H1 (cell line): ENCODE data around the gene NBAS. TPM values are rescaled to one million over a fixed set of nuclear protein-coding genes. Genes with fewer than 3 reads are reported as not detected.

Experiments used
- CTCF ChIA-PET: fragments of 300-600 bp; sonication (Branson Sonifier 250); formaldehyde crosslinking; loops from one replicate; lab custom pipeline; 2021; ENCODE audit not compliant: partially characterized antibody; lab: Charles Lee
- POLR2A ChIA-PET: fragments of 300-600 bp; sonication (Branson Sonifier 250); formaldehyde crosslinking; loops from one replicate; lab custom pipeline; 2021; ENCODE audit warnings: inconsistent platforms; ENCODE audit not compliant: partially characterized antibody; lab: Charles Lee
- DNase-seq, 2 experiments: peaks; one replicate each; pipeline versions ENCODE4 v3.0.0 to v3.0.0-alpha.2; 2010 to 2022; ENCODE audit warnings: low spot score in 2 of 2, low read depth in 1 of 2, mixed read lengths in 1 of 2
- FAIRE-seq: peaks from 2 replicates; lab custom pipeline; 2011; peaks lifted over from hg19 to GRCh38; lab: Jason Lieb, UNC
- H2AFZ ChIP-seq: 2 replicates; pipeline ENCODE4 v1.8.1; 2012; ENCODE audit warnings: low read length, inconsistent platforms
- H2AK5ac ChIP-seq: 2 replicates; pipeline ENCODE4 v1.6.1; 2013; ENCODE audit warnings: low read depth, low read length
- H2BK120ac ChIP-seq: replicated peaks from 2 replicates; pipeline ENCODE3; 2013; ENCODE audit warnings: low read depth, low read length, inconsistent platforms
- H2BK12ac ChIP-seq: 2 replicates; pipeline ENCODE4 v1.6.1; 2013; ENCODE audit warnings: low read depth, low read length
- H2BK15ac ChIP-seq: 2 replicates; pipeline ENCODE4 v1.6.1; 2013; ENCODE audit warnings: low read length
- H2BK20ac ChIP-seq: 2 replicates; pipeline ENCODE4 v1.6.1; 2013; ENCODE audit warnings: low read length
- H2BK5ac ChIP-seq: 2 replicates; pipeline ENCODE4 v1.6.1; 2013; ENCODE audit warnings: low read depth, low read length
- H3K14ac ChIP-seq: 2 replicates; pipeline ENCODE4 v1.6.1; 2013; ENCODE audit warnings: inconsistent platforms; ENCODE audit not compliant: insufficient read length
- H3K18ac ChIP-seq: 2 replicates; pipeline ENCODE4 v1.6.1; 2013; ENCODE audit warnings: low read length; ENCODE audit errors: extremely low read depth
- H3K23ac ChIP-seq: 2 replicates; pipeline ENCODE4 v1.6.1; 2013; ENCODE audit warnings: inconsistent platforms; ENCODE audit not compliant: insufficient read length
- H3K23me2 ChIP-seq: 2 replicates; pipeline ENCODE4 v1.6.1; 2013; ENCODE audit warnings: low read depth, low read length
- H3K27ac ChIP-seq: 2 replicates; pipeline ENCODE4 v1.6.1; 2011; ENCODE audit warnings: low read depth, low read length, inconsistent platforms
- H3K27me3 ChIP-seq, 4 experiments: replicated peaks in 1 of 4; 1 replicate in 1 of 4; 2 replicates in 3 of 4; pipeline versions ENCODE4 v1.6.1 to v1.8.1; 2011 to 2013; ENCODE audit warnings: low read length in 3 of 4, mild to moderate bottlenecking in 3 of 4, inconsistent platforms in 2 of 4, mixed read lengths in 2 of 4, moderate library complexity in 1 of 4; ENCODE audit not compliant: control insufficient read depth in 3 of 4, insufficient read depth in 3 of 4; ENCODE audit errors: extremely low read depth in 1 of 4
- H3K36me3 ChIP-seq, 4 experiments: 2 replicates each; pipeline versions ENCODE4 v1.6.1 to v1.8.1; 2011 to 2013; ENCODE audit warnings: mild to moderate bottlenecking in 4 of 4, low read length in 3 of 4, moderate library complexity in 2 of 4, control low read depth in 1 of 4, inconsistent platforms in 1 of 4; ENCODE audit not compliant: insufficient read depth in 4 of 4, control insufficient read depth in 2 of 4
- H3K4ac ChIP-seq: replicated peaks from 2 replicates; pipeline ENCODE3; 2013; ENCODE audit warnings: low read length, low read depth, mixed read lengths, inconsistent platforms; ENCODE audit not compliant: insufficient read length
- H3K4me1 ChIP-seq, 4 experiments: replicated peaks in 1 of 4; 1 replicate in 1 of 4; 2 replicates in 3 of 4; pipeline versions ENCODE4 v1.6.1 to v1.8.1; 2011 to 2013; ENCODE audit warnings: low read length in 3 of 4, inconsistent platforms in 2 of 4, mixed read lengths in 1 of 4; ENCODE audit not compliant: insufficient read depth in 4 of 4, control insufficient read depth in 3 of 4
- H3K4me2 ChIP-seq, 2 experiments: 2 replicates each; pipeline versions ENCODE4 v1.6.1 to v1.8.1; 2011 to 2013; ENCODE audit warnings: low read depth in 2 of 2, low read length in 2 of 2, control low read depth in 1 of 2, inconsistent platforms in 1 of 2, mild to moderate bottlenecking in 1 of 2; ENCODE audit not compliant: insufficient read depth in 1 of 2
- H3K4me3 ChIP-seq, 4 experiments: fragments of 200-600, 300-600 bp in 1 of 4; sonication (generic), shearing (Covaris generic), sonication (Bioruptor Twin) in 1 of 4; 2 replicates each; pipeline versions ENCODE4 v1.5.1 to v1.8.1; 2011 to 2016; ENCODE audit warnings: low read length in 4 of 4, low read depth in 3 of 4, control low read depth in 2 of 4, inconsistent platforms in 2 of 4, mild to moderate bottlenecking in 2 of 4, mixed read lengths in 1 of 4, moderate library complexity in 1 of 4; ENCODE audit not compliant: insufficient read depth in 2 of 4; ENCODE audit errors: extremely low read depth in 1 of 4
- H3K56ac ChIP-seq: replicated peaks from 2 replicates; pipeline ENCODE3; 2013; ENCODE audit warnings: low read depth, mild to moderate bottlenecking, mixed read lengths, low read length, inconsistent platforms; ENCODE audit not compliant: insufficient read length
- H3K79me1 ChIP-seq: 2 replicates; pipeline ENCODE4 v1.6.1; 2013; ENCODE audit warnings: low read depth, low read length, control low read depth
- H3K79me2 ChIP-seq, 2 experiments: 2 replicates each; pipeline versions ENCODE4 v1.6.1 to v1.8.1; 2012 to 2013; ENCODE audit warnings: low read length in 2 of 2, mild to moderate bottlenecking in 2 of 2, inconsistent platforms in 1 of 2; ENCODE audit not compliant: insufficient read depth in 2 of 2, control insufficient read depth in 1 of 2
- H3K9ac ChIP-seq, 4 experiments: replicated peaks in 1 of 4; 1 replicate in 1 of 4; 2 replicates in 3 of 4; pipeline versions ENCODE4 v1.6.1 to v1.8.1; 2011 to 2013; ENCODE audit warnings: low read depth in 3 of 4, low read length in 3 of 4, control low read depth in 2 of 4, mild to moderate bottlenecking in 2 of 4, moderate library complexity in 2 of 4, inconsistent platforms in 1 of 4; ENCODE audit errors: extremely low read depth in 1 of 4
- H3K9me3 ChIP-seq, 2 experiments: 2 replicates each; pipeline versions ENCODE4 v1.6.1 to v1.8.1; 2012 to 2013; ENCODE audit warnings: mild to moderate bottlenecking in 2 of 2, moderate library complexity in 2 of 2, control low read depth in 1 of 2, inconsistent platforms in 1 of 2, low read depth in 1 of 2, low read length in 1 of 2, mixed read lengths in 1 of 2; ENCODE audit not compliant: insufficient read depth in 2 of 2
- H4K20me1 ChIP-seq, 2 experiments: replicated peaks in 1 of 2; 2 replicates each; pipeline versions ENCODE3 to v1.8.1; 2011 to 2013; ENCODE audit warnings: inconsistent platforms in 2 of 2, low read length in 2 of 2, mild to moderate bottlenecking in 1 of 2; ENCODE audit not compliant: insufficient read depth in 2 of 2, control insufficient read depth in 1 of 2
- H4K5ac ChIP-seq: 2 replicates; pipeline ENCODE4 v1.6.1; 2013; ENCODE audit warnings: low read length, low read depth, mixed read lengths, inconsistent platforms; ENCODE audit not compliant: insufficient read length
- H4K8ac ChIP-seq: 2 replicates; pipeline ENCODE4 v1.8.0; 2013; ENCODE audit warnings: mild to moderate bottlenecking, moderate library complexity, low read length, inconsistent platforms; ENCODE audit not compliant: insufficient read depth; ENCODE audit errors: extremely low read depth
- H4K91ac ChIP-seq: replicated peaks from 2 replicates; pipeline ENCODE3; 2013; ENCODE audit warnings: low read length, mixed read lengths, inconsistent platforms; ENCODE audit not compliant: insufficient read length
- E2F6 ChIP-seq: IDR thresholded peaks from 2 replicates; pipeline ENCODE4 v1.6.1; 2012; ENCODE audit warnings: inconsistent platforms
- FOSL1 ChIP-seq: IDR thresholded peaks from 2 replicates; pipeline ENCODE4 v1.6.1; 2011; ENCODE audit warnings: mild to moderate bottlenecking, low read depth, low read length, moderate library complexity; ENCODE audit not compliant: insufficient read depth
- HDAC6 ChIP-seq: IDR thresholded peaks from one replicate; pipeline ENCODE4 v1.7.1; 2012; ENCODE audit warnings: low read depth, mild to moderate bottlenecking, inconsistent platforms, low read length, moderate library complexity
- KDM1A ChIP-seq: fragments of 200-600, 300-600 bp; sonication (generic); IDR thresholded peaks from 2 replicates; pipeline ENCODE4 v1.7.1; 2016; ENCODE audit warnings: mild to moderate bottlenecking, low read length, borderline replicate concordance
- NANOG ChIP-seq: IDR thresholded peaks from 2 replicates; pipeline ENCODE4 v1.6.1; 2011; ENCODE audit warnings: low read length, low read depth, mild to moderate bottlenecking, inconsistent platforms; ENCODE audit not compliant: insufficient read depth, poor library complexity, severe bottlenecking
- PHF8 ChIP-seq: fragments of 200-600 bp; sonication (generic); conservative IDR thresholded peaks from 2 replicates; pipeline ENCODE4 v1.7.1; 2012; ENCODE audit warnings: low read depth, mild to moderate bottlenecking, inconsistent platforms, low read length, moderate library complexity
- POLR2AphosphoS5 ChIP-seq: IDR thresholded peaks from 2 replicates; pipeline ENCODE4 v1.6.1; 2011; ENCODE audit warnings: low read depth, low read length
- SIX5 ChIP-seq: IDR thresholded peaks from 2 replicates; pipeline ENCODE4 v1.6.1; 2011; ENCODE audit warnings: mild to moderate bottlenecking, low read depth, low read length
- SP1 ChIP-seq: IDR thresholded peaks from 2 replicates; pipeline ENCODE4 v1.6.1; 2011; ENCODE audit warnings: low read depth, low read length
- TAF1 ChIP-seq: IDR thresholded peaks from 2 replicates; pipeline ENCODE4 v1.6.1; 2011; ENCODE audit warnings: mild to moderate bottlenecking, low read depth, low read length
- TBP ChIP-seq: IDR thresholded peaks from 2 replicates; pipeline ENCODE4 v1.6.1; 2011; ENCODE audit warnings: low read depth, low read length, improper control_type of control experiment
- TCF12 ChIP-seq: IDR thresholded peaks from 2 replicates; pipeline ENCODE4 v1.6.1; 2011; ENCODE audit warnings: low read depth, mild to moderate bottlenecking, low read length
- WGBS, 2 experiments: shearing (Covaris generic) in 1 of 2; methylation state at CpG; one replicate each; pipeline versions ENCODE4 v1.1.6 to v1.1.7; 2013 to 2015; ENCODE audit warnings: low lambda C conversion rate in 2 of 2, mixed read lengths in 2 of 2, inconsistent platforms in 1 of 2, low coverage in 1 of 2, missing lambda C conversion rate in 1 of 2; ENCODE audit not compliant: insufficient replicate concordance in 2 of 2, insufficient coverage in 1 of 2, insufficient read length in 1 of 2; ENCODE audit errors: extremely low coverage in 1 of 2, missing lambda C conversion rate in 1 of 2; 5-methylcytosine and 5-hydroxymethylcytosine counted together
- polyA plus RNA-seq, 7 experiments: library from polyadenylated mRNA; depleted of rRNA in 3 of 7; stranded (reverse) in 5 of 7; unstranded in 2 of 7; fragments of >200 nt in 5 of 7; fragments of 200-250 nt in 2 of 7; gene quantifications; 1 replicate in 5 of 7; 2 replicates in 1 of 7; 4 replicates in 1 of 7; pipeline versions ENCODE4 v1.2.1 to v1.2.3, GENCODE V29; 2011 to 2013; ENCODE audit warnings: missing spikeins in 2 of 7, mixed read lengths in 2 of 7
- total RNA-seq: library from RNA; stranded (reverse); fragmentation: NEBNext Ultra II Directional; extraction: Animal tissue kit (Norgen Biotek cat#: 25700); gene quantifications from 2 replicates; pipeline ENCODE4 v1.2.1, GENCODE V29; 2021

NBAS gene
- total and polyA plus RNA-seq, 2 of the 8 experiments (the other 6 are each of a cell fraction or from before 2014, with no cell fraction given): 19.6 to 34.8 TPM

DNA sequence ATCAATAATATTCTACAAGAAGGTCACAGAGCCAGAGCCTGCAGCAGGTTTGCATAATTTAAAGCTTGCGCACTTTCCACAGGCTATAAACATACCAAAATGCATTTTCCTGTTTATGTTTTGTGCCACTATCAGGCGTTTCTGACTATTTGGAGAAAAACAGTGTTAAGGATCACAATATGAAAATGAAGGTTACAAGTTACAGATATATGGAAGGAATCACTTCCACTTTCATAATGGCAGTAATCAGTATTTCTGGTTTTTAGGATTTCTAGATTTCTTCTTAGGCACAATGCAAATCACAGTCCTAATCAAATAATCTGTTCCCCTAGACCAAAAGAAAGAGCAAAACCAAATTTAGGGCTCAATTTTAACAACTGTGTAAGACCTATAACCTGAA is 279.5 kb downstream of the NBAS start:
- Histone ChIP-seq H2AK5ac (no peak overlapping the region), H3K4me1 (no peaks in the 10 kb centered on the region), H4K91ac (no peak overlapping the region), H3K23me2 (no peaks in the 10 kb centered on the region), H3K9me3 (no peaks in the 10 kb centered on the region), H3K4me2 (no peak overlapping the region), H3K4ac (no peak overlapping the region), H4K20me1 (no peaks in the 10 kb centered on the region), H2BK120ac (no peak overlapping the region), H3K14ac (no peak overlapping the region), H2BK12ac (no peak overlapping the region), H3K27me3 (no peaks in the 10 kb centered on the region), H3K36me3 (0 out of 8 replicates have a peak, but pooled peaks cover 0 to 4% (median 0%) of the 10 kb centered on the region in 4 experiments), H2BK20ac (no peak overlapping the region), H2BK15ac (no peak overlapping the region), H3K23ac (no peak overlapping the region), H4K5ac (no peak overlapping the region), H3K27ac (no peak overlapping the region), H3K18ac (no peak overlapping the region), H3K56ac (no peak overlapping the region), H2AFZ (no peak overlapping the region), H4K8ac (no peak overlapping the region), H2BK5ac (no peak overlapping the region), H3K4me3 (no peak overlapping the region), H3K79me2 (no peaks in the 10 kb centered on the region), H3K9ac (no peak overlapping the region), H3K79me1 (no peaks in the 10 kb centered on the region)
- TF ChIP-seq NANOG: no peak
- no peak for TF ChIP-seq SIX5
- no peak for TF ChIP-seq TCF12
- no peak for TF ChIP-seq KDM1A
- TF ChIP-seq SP1: no peak
- TF ChIP-seq TBP: no peak
- TF ChIP-seq E2F6: no peak
- no peak for TF ChIP-seq TAF1
- no peak for TF ChIP-seq PHF8
- no peak for TF ChIP-seq HDAC6
- no peak for TF ChIP-seq FOSL1
- TF ChIP-seq POLR2AphosphoS5: no peak
- ChIA-PET CTCF (no interaction called here), POLR2A (no interaction called here)
- FAIRE-seq (no peak), DNase-seq (no peak)
- 85% methylated on average over 2 of the region's 2 CpGs; no CpG with 5 or more reads in 1 of the 2 experiments for WGBS, 2 experiments
